ENCODE data around the gene MYO1F.

MYO1F gene

DNA sequence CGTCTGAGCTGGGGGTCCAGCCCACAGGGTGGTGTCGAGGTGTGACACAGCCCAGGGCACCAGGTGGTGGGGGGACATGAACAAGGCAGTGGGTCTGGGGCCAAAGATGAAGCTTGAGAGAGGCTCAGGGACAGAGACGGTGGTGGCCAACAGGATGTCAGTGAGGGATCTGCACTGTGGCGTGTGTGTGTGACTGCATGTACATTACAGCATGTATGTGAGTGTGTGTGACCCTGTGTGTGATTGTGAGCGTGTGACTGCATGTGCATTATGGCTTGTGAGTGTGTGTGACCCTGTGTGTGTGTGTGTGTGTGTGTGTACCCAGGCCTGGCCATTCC lies 31.7 kb upstream of the MYO1F start:
- Histone ChIP-seq H3K27me3 (replicated peaks; ENCODE audit: control insufficient read depth, insufficient read depth, low read length) (no peaks in the 10 kb centered on the region; the same call in 1 of the 2 replicates), H3K4me3 (replicated peaks; ENCODE audit: low read depth, low read length) (no peak overlapping the region), H3K36me3 (ENCODE audit: control insufficient read depth, insufficient read depth, low read length) (no peaks in the 10 kb centered on the region)
- TF ChIP-seq, protein P1, sequence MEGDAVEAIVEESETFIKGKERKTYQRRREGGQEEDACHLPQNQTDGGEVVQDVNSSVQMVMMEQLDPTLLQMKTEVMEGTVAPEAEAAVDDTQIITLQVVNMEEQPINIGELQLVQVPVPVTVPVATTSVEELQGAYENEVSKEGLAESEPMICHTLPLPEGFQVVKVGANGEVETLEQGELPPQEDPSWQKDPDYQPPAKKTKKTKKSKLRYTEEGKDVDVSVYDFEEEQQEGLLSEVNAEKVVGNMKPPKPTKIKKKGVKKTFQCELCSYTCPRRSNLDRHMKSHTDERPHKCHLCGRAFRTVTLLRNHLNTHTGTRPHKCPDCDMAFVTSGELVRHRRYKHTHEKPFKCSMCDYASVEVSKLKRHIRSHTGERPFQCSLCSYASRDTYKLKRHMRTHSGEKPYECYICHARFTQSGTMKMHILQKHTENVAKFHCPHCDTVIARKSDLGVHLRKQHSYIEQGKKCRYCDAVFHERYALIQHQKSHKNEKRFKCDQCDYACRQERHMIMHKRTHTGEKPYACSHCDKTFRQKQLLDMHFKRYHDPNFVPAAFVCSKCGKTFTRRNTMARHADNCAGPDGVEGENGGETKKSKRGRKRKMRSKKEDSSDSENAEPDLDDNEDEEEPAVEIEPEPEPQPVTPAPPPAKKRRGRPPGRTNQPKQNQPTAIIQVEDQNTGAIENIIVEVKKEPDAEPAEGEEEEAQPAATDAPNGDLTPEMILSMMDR (IDR thresholded peaks at IDR 0.05; ENCODE audit: insufficient read depth, low read length, poor library complexity, severe bottlenecking) = no peak
- no peak for DNase-seq (ENCODE audit: extremely low read depth, insufficient read length)

DNA sequence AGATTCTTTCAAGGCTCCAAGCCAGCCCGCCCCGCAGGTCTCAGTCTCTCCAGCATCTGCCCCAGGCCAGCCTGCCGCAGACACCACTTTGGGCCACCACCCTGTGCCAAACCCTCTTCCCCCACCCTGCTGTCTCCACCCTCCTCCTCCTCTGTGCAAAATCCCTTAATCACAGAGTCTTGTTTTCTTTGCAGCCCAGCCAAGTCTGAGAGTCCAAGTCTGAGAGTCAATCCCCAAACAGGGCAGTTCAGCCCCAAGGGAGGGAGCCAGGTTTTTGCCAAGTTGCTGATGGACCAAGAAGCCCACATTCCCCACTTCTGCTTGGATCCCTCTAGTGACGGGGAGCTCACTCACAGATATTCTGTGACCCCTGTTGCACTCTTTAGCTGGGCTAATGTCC lies 30.1 kb upstream of the MYO1F start:
- no peaks in the 10 kb centered on the region for H3K36me3 ChIP-seq (ENCODE audit: control insufficient read depth, insufficient read depth, low read length)
- TF ChIP-seq, protein P1 (IDR thresholded peaks at IDR 0.05; ENCODE audit: insufficient read depth, low read length, poor library complexity, severe bottlenecking) = no peak
- DNase-seq (ENCODE audit: extremely low read depth, insufficient read length) = no peak
- no peak overlapping the region for H3K4me3 ChIP-seq (replicated peaks; ENCODE audit: low read depth, low read length)
- H3K27me3 ChIP-seq (replicated peaks; ENCODE audit: control insufficient read depth, insufficient read depth, low read length) = no peaks in the 10 kb centered on the region; the same call in 1 of the 2 replicates

DNA sequence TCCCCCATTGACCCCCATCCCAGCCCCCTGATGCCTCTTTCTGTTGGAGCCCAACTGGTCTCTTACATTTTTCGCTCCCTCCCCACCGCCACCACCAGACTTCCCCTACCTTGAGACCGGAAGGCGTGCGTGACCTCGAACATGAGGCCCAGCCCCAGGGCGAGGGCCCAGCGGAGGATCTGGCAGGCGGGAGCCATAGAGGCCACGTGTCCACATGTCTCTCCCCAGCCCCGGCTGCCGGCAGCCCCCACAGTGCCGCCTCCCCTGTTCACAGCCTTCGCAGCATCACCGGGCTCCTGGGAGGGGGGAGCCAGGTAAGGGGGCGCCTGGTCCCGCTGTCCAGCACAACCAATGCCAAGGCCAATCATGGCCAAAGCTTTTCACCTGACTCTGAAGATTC lies 28.3 kb upstream of the MYO1F start:
- TF ChIP-seq, protein P1 (IDR thresholded peaks at IDR 0.05; ENCODE audit: insufficient read depth, low read length, poor library complexity, severe bottlenecking) = no peak
- H3K4me3 ChIP-seq (replicated peaks; ENCODE audit: low read depth, low read length) = no peak overlapping the region
- DNase-seq (ENCODE audit: extremely low read depth, insufficient read length) = no peak
- no peaks in the 10 kb centered on the region for H3K36me3 ChIP-seq (ENCODE audit: control insufficient read depth, insufficient read depth, low read length)
- no peaks in the 10 kb centered on the region; the same call in 1 of the 2 replicates for H3K27me3 ChIP-seq (replicated peaks; ENCODE audit: control insufficient read depth, insufficient read depth, low read length)

DNA sequence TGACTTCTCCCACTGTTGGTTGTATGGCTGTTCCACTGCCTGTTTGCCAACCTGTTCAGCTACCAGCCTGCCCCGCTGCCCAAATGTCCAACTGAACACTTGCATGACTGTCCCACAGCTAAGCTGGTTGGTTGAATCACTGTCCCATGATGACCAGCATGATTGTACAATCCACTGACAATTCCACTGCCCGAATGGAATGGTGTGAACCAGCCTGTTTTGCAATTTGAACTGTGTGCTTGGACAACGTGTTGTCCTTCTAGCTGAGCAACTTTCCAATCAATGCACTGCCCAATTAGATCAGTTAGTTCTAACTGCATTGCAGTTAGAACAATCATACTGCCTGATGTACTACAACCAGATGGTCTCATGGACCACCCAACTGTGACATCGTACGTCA lies 24.6 kb upstream of the MYO1F start:
- TF ChIP-seq, protein P1 (IDR thresholded peaks at IDR 0.05; ENCODE audit: insufficient read depth, low read length, poor library complexity, severe bottlenecking) = no peak
- H3K27me3 ChIP-seq (replicated peaks; ENCODE audit: control insufficient read depth, insufficient read depth, low read length) = no peaks in the 10 kb centered on the region
- no peaks in the 10 kb centered on the region for H3K36me3 ChIP-seq (ENCODE audit: control insufficient read depth, insufficient read depth, low read length)
- no peak for DNase-seq (ENCODE audit: extremely low read depth, insufficient read length)
- no peak overlapping the region for H3K4me3 ChIP-seq (replicated peaks; ENCODE audit: low read depth, low read length)

DNA sequence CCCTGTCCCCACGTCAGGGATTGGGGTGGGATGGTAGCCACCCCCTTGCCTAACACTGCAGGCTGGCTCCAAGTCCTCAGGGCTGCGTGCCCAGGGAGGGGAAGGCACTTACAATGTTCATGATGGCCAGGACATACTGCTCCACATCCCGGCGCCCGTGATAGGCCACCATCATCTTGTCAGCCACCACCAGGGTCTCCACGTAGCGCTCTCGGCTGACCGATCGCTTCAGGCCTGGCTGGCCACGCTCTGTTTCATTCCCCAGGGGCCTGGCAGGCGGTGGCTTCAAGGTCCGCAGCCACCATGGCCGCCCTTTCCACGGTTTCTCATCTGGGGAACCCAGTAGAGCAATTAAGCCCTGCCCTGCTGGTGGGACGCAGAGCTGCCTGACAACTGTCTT lies 23.6 kb upstream of the MYO1F start:
- no peak overlapping the region for H3K4me3 ChIP-seq (replicated peaks; ENCODE audit: low read depth, low read length)
- H3K27me3 ChIP-seq (replicated peaks; ENCODE audit: control insufficient read depth, insufficient read depth, low read length) = no peaks in the 10 kb centered on the region
- no peaks in the 10 kb centered on the region for H3K36me3 ChIP-seq (ENCODE audit: control insufficient read depth, insufficient read depth, low read length)
- DNase-seq (ENCODE audit: extremely low read depth, insufficient read length) = no peak
- TF ChIP-seq, protein P1 (IDR thresholded peaks at IDR 0.05; ENCODE audit: insufficient read depth, low read length, poor library complexity, severe bottlenecking) = no peak

DNA sequence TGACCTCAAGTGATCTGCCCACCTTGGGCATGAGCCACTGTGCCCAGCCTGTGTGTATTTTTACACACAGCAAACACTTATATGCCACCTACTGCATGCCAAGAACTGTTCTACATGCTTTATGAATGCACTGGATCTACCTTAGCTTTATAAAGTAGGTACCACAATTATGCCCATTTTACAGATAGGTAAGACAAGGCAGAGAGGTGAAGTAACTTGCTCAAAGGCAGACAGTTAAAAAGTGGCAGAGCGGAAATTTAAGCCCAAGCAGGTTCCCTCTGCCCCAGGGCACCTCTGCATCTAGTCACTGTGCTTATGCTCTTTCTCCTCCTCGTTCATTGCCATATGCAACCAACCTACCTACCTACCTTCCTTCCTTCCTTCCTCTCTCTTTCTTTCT lies 22.8 kb upstream of the MYO1F start:
- TF ChIP-seq, protein P1 (IDR thresholded peaks at IDR 0.05; ENCODE audit: insufficient read depth, low read length, poor library complexity, severe bottlenecking) = no peak
- Histone ChIP-seq H3K36me3 (ENCODE audit: control insufficient read depth, insufficient read depth, low read length) (no peaks in the 10 kb centered on the region), H3K27me3 (replicated peaks; ENCODE audit: control insufficient read depth, insufficient read depth, low read length) (no peaks in the 10 kb centered on the region), H3K4me3 (replicated peaks; ENCODE audit: low read depth, low read length) (no peak overlapping the region)
- DNase-seq (ENCODE audit: extremely low read depth, insufficient read length) = no peak
